ENCODE results near the gene MUS81.

DNA sequence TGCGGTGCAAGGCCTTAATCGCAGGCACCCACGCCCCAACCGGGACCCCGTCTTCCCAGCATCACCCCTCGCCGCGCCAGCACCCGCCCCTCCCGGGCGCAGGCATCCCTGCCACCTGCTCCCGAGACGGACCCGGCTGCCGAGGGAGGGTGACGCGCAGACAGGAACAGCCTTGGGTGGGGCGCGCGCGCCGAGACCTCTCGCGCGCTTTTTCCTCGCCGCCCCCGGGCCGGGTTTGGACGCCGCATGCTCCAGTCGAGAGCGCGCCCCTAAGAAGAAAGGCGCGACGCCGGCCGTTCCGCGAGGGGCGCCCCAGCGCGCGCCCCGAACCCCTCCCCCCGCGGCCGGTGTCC, 2.8 kb upstream of the MUS81 start:
- no peak for TF ChIP-seq POLR2A (IDR thresholded peaks at IDR 0.05)
- TF ChIP-seq, protein P1, sequence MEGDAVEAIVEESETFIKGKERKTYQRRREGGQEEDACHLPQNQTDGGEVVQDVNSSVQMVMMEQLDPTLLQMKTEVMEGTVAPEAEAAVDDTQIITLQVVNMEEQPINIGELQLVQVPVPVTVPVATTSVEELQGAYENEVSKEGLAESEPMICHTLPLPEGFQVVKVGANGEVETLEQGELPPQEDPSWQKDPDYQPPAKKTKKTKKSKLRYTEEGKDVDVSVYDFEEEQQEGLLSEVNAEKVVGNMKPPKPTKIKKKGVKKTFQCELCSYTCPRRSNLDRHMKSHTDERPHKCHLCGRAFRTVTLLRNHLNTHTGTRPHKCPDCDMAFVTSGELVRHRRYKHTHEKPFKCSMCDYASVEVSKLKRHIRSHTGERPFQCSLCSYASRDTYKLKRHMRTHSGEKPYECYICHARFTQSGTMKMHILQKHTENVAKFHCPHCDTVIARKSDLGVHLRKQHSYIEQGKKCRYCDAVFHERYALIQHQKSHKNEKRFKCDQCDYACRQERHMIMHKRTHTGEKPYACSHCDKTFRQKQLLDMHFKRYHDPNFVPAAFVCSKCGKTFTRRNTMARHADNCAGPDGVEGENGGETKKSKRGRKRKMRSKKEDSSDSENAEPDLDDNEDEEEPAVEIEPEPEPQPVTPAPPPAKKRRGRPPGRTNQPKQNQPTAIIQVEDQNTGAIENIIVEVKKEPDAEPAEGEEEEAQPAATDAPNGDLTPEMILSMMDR (IDR thresholded peaks at IDR 0.05), result no peak
